ENCODE results near the gene RAB1B.
A peak's percentile ranks its signal among the peaks of the same experiment; 100 is the strongest.

Gene RAB1B

GRCh38 chr11:66268244-66268951 lies at the start of gene RAB1B:
Gene RAB1B, plus strand, starts transcription at chr11:66268639. Its CDS starts 41 bp downstream, at chr11:66268680.
- peak; percentile 99 to 100 for DNase-seq (ENCODE audit: low read depth in 2 of 2)

- DNase-seq (ENCODE audit: low read depth in 2 of 2): no peak
Observed at GRCh38 chr11:66218846-66219620, 49.4 kb upstream of the RAB1B start.

GRCh38 chr11:66219846-66220565 lies 48.4 kb upstream of the RAB1B start:
- DNase-seq (ENCODE audit: low read depth in 2 of 2): no peak

DNA sequence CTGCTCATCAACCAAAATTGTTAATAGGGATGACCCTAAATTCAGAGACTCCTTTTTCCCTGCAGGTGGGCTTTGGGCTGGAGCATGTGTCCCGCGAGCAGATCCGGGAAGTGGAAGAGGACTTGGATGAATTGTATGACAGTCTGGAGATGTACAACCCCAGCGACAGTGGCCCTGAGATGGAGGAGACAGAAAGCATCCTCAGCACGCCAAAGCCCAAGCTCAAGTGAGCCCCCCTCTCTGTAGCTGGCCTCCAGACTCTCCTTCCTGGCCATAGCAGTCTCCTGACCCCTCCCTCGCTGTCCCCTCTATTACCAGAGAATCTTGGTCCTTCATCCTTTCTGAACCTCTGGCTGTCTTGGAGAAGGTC lies 47.9 kb upstream of the RAB1B start:
- no peak for DNase-seq (ENCODE audit: low read depth in 2 of 2)

GRCh38 chr11:66221012-66221411 lies 47.4 kb upstream of the RAB1B start:
- DNase-seq (ENCODE audit: low read depth in 2 of 2): no peak

- no peak for DNase-seq (ENCODE audit: low read depth in 2 of 2)
Observed at GRCh38 chr11:66221726-66222236, 46.7 kb upstream of the RAB1B start.

DNA sequence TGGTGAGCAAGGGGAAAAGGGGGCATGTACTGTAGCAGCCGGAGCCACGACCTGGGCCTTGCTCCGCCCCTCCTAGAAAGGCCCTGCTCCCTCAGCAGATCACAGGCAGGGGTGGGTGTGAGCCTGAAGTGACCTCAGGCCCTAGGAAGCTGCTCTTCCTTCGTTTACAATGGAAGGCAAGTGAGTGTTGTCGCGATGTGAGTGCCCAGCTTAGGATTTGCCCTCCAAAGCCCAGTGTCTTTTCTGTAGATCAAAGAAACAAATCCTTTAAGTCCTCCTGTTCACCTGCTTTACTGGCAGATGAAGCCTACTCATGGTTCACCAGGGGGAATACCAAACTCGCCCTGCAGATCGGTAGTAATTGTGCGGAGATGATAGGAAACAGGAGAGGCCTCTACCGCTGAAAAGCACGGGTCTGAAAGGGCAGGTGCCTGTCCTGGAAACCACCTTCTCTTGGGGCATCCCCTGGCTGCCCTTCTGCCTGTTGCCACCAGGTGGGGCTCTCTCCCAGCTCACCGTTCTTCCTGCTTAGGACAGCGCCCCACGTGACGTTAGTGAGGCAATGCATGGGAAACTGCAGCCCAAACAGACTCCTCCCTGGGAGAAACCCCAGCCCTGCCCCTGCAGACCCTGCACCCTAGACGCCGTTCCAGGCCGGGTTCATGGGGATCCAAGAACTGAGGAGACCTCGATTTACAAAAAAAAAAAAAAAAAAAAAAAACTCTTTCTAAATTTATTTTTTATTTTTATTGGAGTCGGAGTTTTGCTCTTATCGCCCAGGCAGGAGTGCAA lies 45.9 kb upstream of the RAB1B start:
- peak; percentile 83 to 86 for DNase-seq (ENCODE audit: low read depth in 2 of 2)

- no peak for DNase-seq (ENCODE audit: low read depth in 2 of 2)
Observed at GRCh38 chr11:66224226-66224855, 44.1 kb upstream of the RAB1B start.

DNA sequence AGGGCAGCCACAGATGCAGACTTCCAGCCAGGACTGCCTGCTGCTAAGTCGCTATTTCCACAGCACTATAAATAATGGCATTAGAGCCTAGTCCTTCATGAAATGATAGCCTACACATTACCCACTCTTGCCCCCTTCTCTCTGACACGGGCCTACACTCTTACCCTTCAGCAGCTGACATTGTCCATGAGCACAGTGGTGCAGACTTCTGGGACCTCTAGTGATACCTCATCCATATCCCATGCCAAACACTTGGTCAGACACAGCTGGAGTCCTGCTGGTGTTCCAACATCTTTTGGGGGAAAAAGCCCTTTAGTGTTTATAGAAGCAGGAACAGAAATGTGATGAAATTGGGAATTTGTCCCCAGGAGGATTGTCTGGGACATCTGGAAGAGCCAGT lies 43.4 kb upstream of the RAB1B start:
- DNase-seq (ENCODE audit: low read depth in 2 of 2): no peak

DNA sequence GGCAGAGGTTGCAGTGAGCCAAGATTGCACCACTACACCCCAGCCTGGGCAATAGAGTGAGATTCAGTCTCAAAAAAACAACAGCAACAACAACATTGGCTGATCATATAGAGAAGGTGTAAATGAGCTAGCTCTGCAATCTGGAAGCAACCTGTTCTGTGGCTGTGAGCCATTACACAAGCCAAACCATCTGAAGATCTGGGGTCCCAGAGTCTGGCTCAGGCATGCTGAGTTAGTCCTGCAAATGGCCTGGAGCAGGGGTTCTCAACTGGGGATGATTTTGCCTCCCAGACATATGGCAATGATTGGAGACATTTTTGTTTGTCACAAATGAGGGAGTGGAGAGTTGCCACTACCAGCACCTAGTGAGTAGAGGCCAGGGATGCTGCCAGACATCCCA lies 42.3 kb upstream of the RAB1B start:
- no peak for DNase-seq (ENCODE audit: low read depth in 2 of 2)

DNA sequence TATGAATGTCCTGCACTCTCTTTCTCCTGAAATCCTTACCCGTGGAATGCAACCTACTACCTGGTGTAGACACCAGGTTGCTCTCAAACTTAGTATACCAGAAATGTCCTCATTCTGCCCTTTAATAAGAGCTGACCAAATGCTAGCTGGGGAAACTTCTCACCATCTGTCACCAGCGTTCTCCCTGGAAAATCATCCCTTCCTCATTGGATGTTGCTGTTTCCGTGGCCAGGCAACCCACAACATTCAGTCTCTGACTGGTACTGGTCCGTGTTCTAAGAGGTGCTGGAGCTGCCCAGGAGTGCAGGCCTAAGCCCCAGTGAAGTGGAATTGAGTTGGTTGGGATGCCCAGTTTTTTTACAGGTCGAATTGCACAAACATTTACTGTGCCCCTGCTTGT lies 40.7 kb upstream of the RAB1B start:
- no peak for DNase-seq (ENCODE audit: low read depth in 2 of 2)

GRCh38 chr11:66228521-66228920 lies 39.9 kb upstream of the RAB1B start:
- no peak for DNase-seq (ENCODE audit: low read depth in 2 of 2)

- DNase-seq (ENCODE audit: low read depth in 2 of 2): no peak
Observed at GRCh38 chr11:66230156-66230555, 38.3 kb upstream of the RAB1B start.

DNA sequence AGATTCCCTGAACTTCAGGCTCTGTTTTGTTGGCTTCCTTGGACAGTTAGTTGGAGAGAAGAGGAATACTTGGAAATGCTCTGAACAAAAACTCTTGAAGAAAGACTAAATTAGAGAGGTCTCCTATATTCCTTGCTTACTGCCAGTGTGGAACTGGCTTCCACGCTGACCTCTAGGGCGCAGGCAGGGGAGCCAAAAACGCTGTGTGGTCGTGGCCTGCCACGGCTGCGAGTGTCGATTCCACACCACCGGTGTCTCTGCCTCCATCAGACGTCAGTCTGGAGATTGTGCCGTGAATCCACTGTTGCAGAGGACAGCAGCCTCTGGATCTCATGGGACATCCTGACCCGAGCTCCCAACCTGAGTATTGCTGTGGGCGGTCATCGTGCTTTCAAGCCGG lies 37.5 kb upstream of the RAB1B start:
- DNase-seq (ENCODE audit: low read depth in 2 of 2): no peak

DNA sequence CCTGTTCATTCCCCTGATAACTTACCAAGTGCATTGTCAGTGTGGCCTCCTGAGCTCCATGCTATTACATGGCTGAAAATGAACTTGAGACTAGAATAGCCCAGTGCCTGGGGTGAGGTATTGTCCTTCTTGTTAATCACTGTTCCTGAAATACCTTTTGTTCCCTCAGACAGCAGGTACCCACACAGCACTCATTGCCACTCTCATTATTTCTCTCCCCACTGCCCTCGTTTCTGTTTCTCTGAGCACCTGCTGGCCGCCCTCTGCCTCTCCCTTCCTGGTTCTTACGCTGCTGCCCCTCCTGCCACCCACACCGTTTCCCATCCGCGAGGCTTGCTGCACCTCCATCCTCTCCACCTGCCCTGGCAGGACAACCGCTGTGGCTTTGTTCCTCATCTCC lies 36.9 kb upstream of the RAB1B start:
- DNase-seq (ENCODE audit: low read depth in 2 of 2): no peak

- no peak for DNase-seq (ENCODE audit: low read depth in 2 of 2)
Observed at GRCh38 chr11:66232769-66233168, 35.7 kb upstream of the RAB1B start.

DNA sequence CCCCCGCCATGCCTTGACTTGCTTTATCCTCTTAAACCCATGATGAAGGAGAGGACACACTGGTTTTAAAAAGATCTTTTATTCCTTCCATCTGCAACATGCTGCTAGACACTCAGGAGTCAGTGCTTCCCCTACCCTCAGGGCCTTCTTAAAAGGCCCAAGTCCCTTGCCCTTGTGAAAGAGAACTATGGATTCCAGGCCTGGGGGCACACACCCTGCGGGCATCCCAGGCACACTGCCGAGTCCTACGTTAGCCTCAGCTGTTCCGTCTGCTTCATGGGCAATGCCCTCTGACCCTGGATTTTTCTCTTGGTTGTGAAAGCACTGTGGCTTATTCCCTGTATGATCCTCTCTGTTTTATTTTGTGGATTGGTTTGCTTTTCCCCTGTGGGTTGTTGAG lies 35.1 kb upstream of the RAB1B start:
- no peak for DNase-seq (ENCODE audit: low read depth in 2 of 2)

GRCh38 chr11:66235141-66235540 lies 33.3 kb upstream of the RAB1B start:
- DNase-seq (ENCODE audit: low read depth in 2 of 2): no peak

- DNase-seq (ENCODE audit: low read depth in 2 of 2): no peak
Observed at GRCh38 chr11:66237867-66238266, 30.6 kb upstream of the RAB1B start.

GRCh38 chr11:66238786-66239413 lies 29.5 kb upstream of the RAB1B start:
- no peak for DNase-seq (ENCODE audit: low read depth in 2 of 2)

- no peak for DNase-seq (ENCODE audit: low read depth in 2 of 2)
Observed at GRCh38 chr11:66239511-66239910, 28.9 kb upstream of the RAB1B start.

All from stimulated activated CD4-positive, alpha-beta T cell treated with anti-CD3 and anti-CD28 coated beads, Interleukin-1b, Interleukin-23, amount 100 ng/mL, for 4 hours (primary cell).